ENCODE data around the gene COMP.
A peak's percentile ranks its signal among the peaks of the same experiment; 100 is the strongest.

Gene COMP

GRCh38 chr19:18771328-18772242, 19.5 kb downstream of the COMP start:
- no peak for TF ChIP-seq ZFX (IDR thresholded peaks at IDR 0.05; ENCODE audit: borderline replicate concordance)
- H3K27ac ChIP-seq: no peak overlapping the region

DNA sequence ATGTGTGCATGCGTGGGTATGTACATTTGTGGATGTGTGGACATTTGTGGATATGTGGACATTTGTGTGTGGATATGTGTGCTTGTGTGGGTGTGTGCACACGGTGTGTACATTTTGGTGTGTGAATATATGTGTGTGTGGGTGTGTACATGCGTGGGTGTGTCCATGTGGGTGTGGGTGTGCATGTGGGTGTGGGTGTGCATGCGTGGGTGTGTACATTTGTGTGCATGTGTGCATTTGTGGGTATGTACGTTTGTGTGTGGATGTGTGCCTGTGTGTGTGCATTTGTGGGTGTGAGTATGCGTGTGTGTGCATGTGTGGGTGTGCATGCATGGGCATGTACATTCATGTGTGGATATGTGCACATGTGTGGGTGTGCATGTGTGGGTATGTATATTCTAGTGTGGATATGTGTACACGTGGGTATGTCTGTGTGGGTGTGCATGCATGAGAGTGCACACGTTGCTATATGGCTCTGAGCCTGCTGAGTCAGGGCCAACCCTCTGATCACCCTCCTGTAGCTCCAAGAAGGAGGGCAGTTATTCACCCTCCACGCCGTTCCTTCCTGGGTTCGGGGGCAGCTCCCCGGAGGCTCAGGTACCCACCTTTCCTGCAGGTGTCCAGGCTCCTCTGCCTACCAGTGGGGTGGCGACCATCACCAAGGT, 20.3 kb downstream of the COMP start:
- TF ChIP-seq CTCF (IDR thresholded peaks at IDR 0.05): no peak
- TF ChIP-seq ZFX (IDR thresholded peaks at IDR 0.05; ENCODE audit: borderline replicate concordance): no peak
- no peak overlapping the region for H3K27ac ChIP-seq

- TF ChIP-seq CTCF (IDR thresholded peaks at IDR 0.05) (peak; percentile 10), ZFX (IDR thresholded peaks at IDR 0.05; ENCODE audit: borderline replicate concordance) (no peak)
- H3K27ac ChIP-seq: peak overlapping the region; percentile 62
These were observed 21.0 kb downstream of the COMP start for GRCh38 chr19:18769989-18770528.

GRCh38 chr19:18768997-18769891, 21.9 kb downstream of the COMP start:
- TF ChIP-seq ZFX (IDR thresholded peaks at IDR 0.05; ENCODE audit: borderline replicate concordance) (no peak), CTCF (IDR thresholded peaks at IDR 0.05) (no peak)
- peak overlapping the region; percentile 62 for H3K27ac ChIP-seq

- H3K27ac ChIP-seq: peak overlapping the region; percentile 37; the same call in 1 of the 2 replicates
- no peak for TF ChIP-seq CTCF (IDR thresholded peaks at IDR 0.05)
- no peak for TF ChIP-seq ZFX (IDR thresholded peaks at IDR 0.05; ENCODE audit: borderline replicate concordance)
These were observed 22.9 kb downstream of the COMP start for GRCh38 chr19:18768046-18768771.

GRCh38 chr19:18765224-18765623, 25.9 kb downstream of the COMP start:
- no peak overlapping the region; the same call in 1 of the 2 replicates for H3K27ac ChIP-seq
- TF ChIP-seq CTCF (IDR thresholded peaks at IDR 0.05) (no peak), ZFX (IDR thresholded peaks at IDR 0.05; ENCODE audit: borderline replicate concordance) (no peak)

Data from 22Rv1 (cell line).